ENCODE results near the gene LSR.

Gene LSR

GRCh38 chr19:35299523-35300338, 50.9 kb downstream of the LSR start:
- no peak for DNase-seq (ENCODE audit: low spot score)

- no peak for DNase-seq (ENCODE audit: low spot score)
Observed at GRCh38 chr19:35300339-35300649, 51.5 kb downstream of the LSR start.

GRCh38 chr19:35301961-35302360, 53.2 kb downstream of the LSR start:
- no peak for DNase-seq (ENCODE audit: low spot score)

GRCh38 chr19:35302446-35302845, 53.6 kb downstream of the LSR start:
- DNase-seq (ENCODE audit: low spot score): no peak

- DNase-seq (ENCODE audit: low spot score): no peak
Observed at GRCh38 chr19:35303357-35303915, 54.6 kb downstream of the LSR start.

GRCh38 chr19:35304036-35304435, 55.2 kb downstream of the LSR start:
- DNase-seq (ENCODE audit: low spot score): no peak

- no peak for DNase-seq (ENCODE audit: low spot score)
Observed at GRCh38 chr19:35305181-35305580, 56.4 kb downstream of the LSR start.

GRCh38 chr19:35306473-35307246, 57.9 kb downstream of the LSR start:
- no peak for DNase-seq (ENCODE audit: low spot score)

GRCh38 chr19:35307931-35308330, 59.1 kb downstream of the LSR start:
- no peak for DNase-seq (ENCODE audit: low spot score)

GRCh38 chr19:35308910-35309309, 60.1 kb downstream of the LSR start:
- DNase-seq (ENCODE audit: low spot score): no peak

GRCh38 chr19:35309481-35310279, 60.9 kb downstream of the LSR start:
- peak; percentile 22 for DNase-seq (ENCODE audit: low spot score)

- DNase-seq (ENCODE audit: low spot score): no peak
Observed at GRCh38 chr19:35310331-35310730, 61.5 kb downstream of the LSR start.

GRCh38 chr19:35310811-35311465, 62.1 kb downstream of the LSR start:
- no peak for DNase-seq (ENCODE audit: low spot score)

GRCh38 chr19:35311901-35312665, 63.3 kb downstream of the LSR start:
- DNase-seq (ENCODE audit: low spot score): no peak

GRCh38 chr19:35313587-35313986, 64.8 kb downstream of the LSR start:
- no peak for DNase-seq (ENCODE audit: low spot score)

GRCh38 chr19:35314031-35314430, 65.2 kb downstream of the LSR start:
- no peak for DNase-seq (ENCODE audit: low spot score)

GRCh38 chr19:35314858-35315470, 66.2 kb downstream of the LSR start:
- no peak for DNase-seq (ENCODE audit: low spot score)

GRCh38 chr19:35315883-35316282, 67.1 kb downstream of the LSR start:
- peak; percentile 24 for DNase-seq (ENCODE audit: low spot score)

GRCh38 chr19:35316560-35316959, 67.8 kb downstream of the LSR start:
- no peak for DNase-seq (ENCODE audit: low spot score)
